Activated CD4-positive, alpha-beta T cell treated with anti-CD3 and anti-CD28 coated beads, Interleukin-2, amount 10 ng/mL, durations not matched to agents 24 days and 14 days (primary cell): Measurements from ENCODE around the gene SLC22A15. TPM values are rescaled to one million over a fixed set of nuclear protein-coding genes. Genes with fewer than 3 reads are reported as not detected.
"Not testable (repeated sequence)": the region's sequence is repeated elsewhere in the genome, so short reads cannot be mapped to it uniquely, and the experiment has no call there.

Experiments
- DNase-seq: peaks from one replicate; pipeline ENCODE4 v3.0.0; 2022
- H3K27ac Mint-ChIP-seq: one replicate; pipeline ENCODE4 v1.8.0; 2022; ENCODE audit warnings: mild to moderate bottlenecking, mixed read lengths
- H3K27me3 Mint-ChIP-seq: one replicate; pipeline ENCODE4 v1.8.0; 2022; ENCODE audit warnings: mixed read lengths
- H3K36me3 Mint-ChIP-seq: one replicate; pipeline ENCODE4 v1.8.0; 2022; ENCODE audit warnings: low read depth, mild to moderate bottlenecking, mixed read lengths
- H3K4me1 Mint-ChIP-seq: one replicate; pipeline ENCODE4 v1.8.0; 2021; ENCODE audit warnings: mixed read lengths
- H3K4me3 Mint-ChIP-seq: one replicate; pipeline ENCODE4 v1.8.0; 2022; ENCODE audit warnings: mild to moderate bottlenecking, moderate library complexity, mixed read lengths
- H3K9me3 Mint-ChIP-seq: one replicate; pipeline ENCODE4 v1.8.0; 2021; ENCODE audit warnings: mixed read lengths
- intact Hi-C: fragments of 100-400 bp; cut with micrococcal nuclease; formaldehyde crosslinking; loops from one replicate; pipeline ENCODE4 v1.15.1; 2023
- total RNA-seq: library from RNA; stranded (reverse); gene quantifications from 2 replicates; pipeline ENCODE4 v1.2.3, GENCODE V29; 2022

The SLC22A15 gene
- total RNA-seq: 0.23 and 0.36 TPM in 2 replicates

DNA sequence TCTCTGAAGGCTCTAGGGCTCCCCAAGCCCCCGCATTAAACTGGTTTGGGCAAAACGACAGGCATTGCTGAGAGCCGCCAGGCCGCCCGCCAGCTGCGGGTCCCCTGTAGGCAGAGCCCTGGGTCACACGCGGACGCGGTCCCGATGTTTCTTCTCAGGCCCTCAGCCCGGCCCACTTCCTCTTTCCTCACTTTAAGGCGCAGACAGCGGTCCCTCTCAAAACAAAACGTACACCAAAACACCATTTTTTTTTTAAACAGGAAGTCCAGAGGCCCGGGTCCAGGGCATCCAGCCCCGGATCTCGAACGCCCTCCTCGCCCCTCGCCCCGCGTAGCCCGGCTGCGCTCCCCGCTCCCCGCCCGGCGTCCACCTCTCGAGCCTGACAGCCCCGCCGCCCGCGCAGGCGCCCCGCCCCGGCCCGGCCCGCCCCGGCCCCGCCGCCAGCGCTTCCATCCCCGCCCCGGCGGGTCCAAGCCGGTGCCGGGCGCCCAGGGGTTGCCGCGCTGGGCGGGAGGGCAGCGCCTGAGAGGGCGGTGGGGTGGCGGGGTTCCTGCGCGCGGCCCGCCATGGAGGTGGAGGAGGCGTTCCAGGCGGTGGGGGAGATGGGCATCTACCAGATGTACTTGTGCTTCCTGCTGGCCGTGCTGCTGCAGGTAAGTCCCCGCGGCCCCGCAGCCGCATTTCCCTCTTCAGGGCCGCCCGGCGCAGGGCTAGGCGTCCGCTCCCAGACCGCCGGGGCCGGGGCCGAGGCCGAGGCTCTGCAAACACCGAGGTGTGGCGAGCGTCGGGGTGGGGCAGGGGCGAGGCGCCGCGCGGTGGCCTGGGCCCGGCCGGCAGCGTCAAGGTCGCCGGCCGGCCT lies at the start of gene SLC22A15:
TSS of gene SLC22A15 (plus strand) at position 452 of the 859 bp plus-strand sequence. CDS start at position 567, 115 bp downstream.
- H3K9me3 Mint-ChIP-seq: no peaks in the 10 kb centered on the region
- intact Hi-C loops: no loop called here
- H3K27ac Mint-ChIP-seq: no peak within 1 kb of the TSS
- peak within 1 kb of the TSS; percentile 90 for H3K4me3 Mint-ChIP-seq
- peaks cover 7% of the 10 kb centered on the region for H3K4me1 Mint-ChIP-seq
- peaks cover 62% of the 10 kb centered on the region for H3K27me3 Mint-ChIP-seq
- no peaks in the 10 kb centered on the region for H3K36me3 Mint-ChIP-seq
- peak; percentile 82 for DNase-seq

DNA sequence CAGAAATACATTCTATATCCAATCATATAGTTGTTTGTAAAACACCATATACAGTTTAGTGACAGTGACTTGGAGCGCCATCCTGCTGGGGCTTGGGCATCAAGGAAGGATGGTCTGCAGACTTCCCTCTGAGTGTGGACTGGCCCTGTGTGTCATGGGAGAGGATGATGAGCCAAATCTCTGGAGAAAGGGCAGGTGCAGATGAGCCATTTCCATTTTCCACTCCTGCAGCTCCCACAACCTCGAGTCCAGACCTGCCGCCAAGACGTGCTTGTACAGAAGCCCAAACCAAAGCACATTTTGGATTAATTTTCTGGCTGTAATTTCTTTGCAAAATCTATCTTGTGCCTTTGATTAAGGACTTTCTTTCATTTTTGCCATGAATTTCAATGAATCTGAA lies 48.3 kb upstream of the SLC22A15 start:
- Mint-ChIP-seq H3K27ac (no peak overlapping the region), H3K36me3 (no peaks in the 10 kb centered on the region), H3K4me3 (no peak overlapping the region), H3K27me3 (peaks cover 5% of the 10 kb centered on the region), H3K9me3 (peaks cover 5% of the 10 kb centered on the region), H3K4me1 (peaks cover 7% of the 10 kb centered on the region)
- intact Hi-C loops: no loop called here
- DNase-seq: no peak

DNA sequence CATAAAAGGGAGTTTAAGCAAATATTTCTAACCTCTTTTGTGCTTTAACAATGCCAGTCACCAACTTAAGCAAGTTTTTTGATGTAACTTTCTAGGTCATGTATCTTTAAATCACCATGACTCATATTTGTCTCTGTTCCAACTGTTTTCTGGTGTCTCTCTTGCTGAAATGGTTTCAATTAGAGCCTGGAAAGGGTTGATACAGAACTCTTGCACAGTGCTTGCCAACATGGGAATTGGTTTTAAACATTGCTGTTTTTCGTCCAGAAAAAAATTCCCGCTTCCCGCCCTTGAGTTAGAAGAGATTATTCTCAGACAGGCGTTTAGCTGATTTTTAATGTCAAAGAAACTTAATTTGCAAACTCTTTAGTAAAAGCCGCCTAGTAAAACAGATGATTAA lies 46.4 kb upstream of the SLC22A15 start:
- no peak for DNase-seq
- Mint-ChIP-seq H3K27ac (no peak overlapping the region), H3K27me3 (no peaks in the 10 kb centered on the region), H3K4me1 (no peaks in the 10 kb centered on the region), H3K9me3 (peaks cover 5% of the 10 kb centered on the region), H3K36me3 (no peaks in the 10 kb centered on the region), H3K4me3 (no peak overlapping the region)
- intact Hi-C loops: no loop called here

DNA sequence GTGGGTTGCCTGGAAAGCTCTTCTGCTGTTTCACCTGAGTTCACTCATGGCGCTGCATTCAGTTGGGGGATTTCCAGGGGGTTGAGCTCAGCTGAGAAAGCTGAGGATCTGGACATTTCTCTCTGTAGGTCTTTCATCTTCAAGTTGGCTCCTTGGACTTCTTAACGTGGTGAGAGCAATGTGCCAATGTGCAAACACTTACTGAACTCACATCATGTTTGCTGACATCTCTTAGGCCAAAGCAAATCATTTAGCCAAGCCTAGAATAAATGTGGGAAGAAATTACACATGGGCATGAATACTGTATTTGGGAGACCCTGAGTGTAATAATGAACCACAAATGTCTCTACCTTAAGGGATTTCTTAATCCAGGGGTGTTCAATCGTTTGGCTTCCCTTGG lies 42.7 kb upstream of the SLC22A15 start:
- H3K4me1 Mint-ChIP-seq: no peaks in the 10 kb centered on the region
- no peak for DNase-seq

DNA sequence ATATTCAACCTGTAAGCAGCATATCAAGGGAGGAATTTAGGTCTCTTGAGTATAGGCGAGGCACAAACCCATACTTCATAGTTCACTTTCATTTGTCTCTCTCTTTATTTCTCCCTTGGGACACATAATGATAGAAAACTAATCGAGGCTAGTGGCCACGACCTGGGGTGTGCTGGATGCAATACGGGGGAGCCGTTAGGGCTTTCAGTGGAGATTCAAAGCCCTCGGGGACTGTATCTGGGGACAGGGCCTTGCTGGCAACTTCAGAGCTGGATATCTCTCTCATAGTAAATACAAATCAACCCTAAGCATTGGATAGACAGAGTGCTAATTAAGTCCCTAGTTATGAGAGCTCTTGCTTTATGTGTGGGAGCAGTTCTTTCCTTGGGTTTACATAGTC lies 36.9 kb upstream of the SLC22A15 start:
- H3K4me1 Mint-ChIP-seq: no peaks in the 10 kb centered on the region
- no peaks in the 10 kb centered on the region for H3K9me3 Mint-ChIP-seq
- no peak overlapping the region for H3K27ac Mint-ChIP-seq
- intact Hi-C loops: no loop called here
- no peaks in the 10 kb centered on the region for H3K36me3 Mint-ChIP-seq
- no peak for DNase-seq
- H3K27me3 Mint-ChIP-seq: peaks cover 2% of the 10 kb centered on the region
- no peak overlapping the region for H3K4me3 Mint-ChIP-seq

More for the DNA sequence above, 42.7 kb upstream of the SLC22A15 start:
- intact Hi-C loops: no loop called here
- no peak overlapping the region for H3K4me3 Mint-ChIP-seq
- H3K36me3 Mint-ChIP-seq: no peaks in the 10 kb centered on the region
- no peaks in the 10 kb centered on the region for H3K27me3 Mint-ChIP-seq
- H3K9me3 Mint-ChIP-seq: peaks cover 5% of the 10 kb centered on the region
- H3K27ac Mint-ChIP-seq: no peak overlapping the region

DNA sequence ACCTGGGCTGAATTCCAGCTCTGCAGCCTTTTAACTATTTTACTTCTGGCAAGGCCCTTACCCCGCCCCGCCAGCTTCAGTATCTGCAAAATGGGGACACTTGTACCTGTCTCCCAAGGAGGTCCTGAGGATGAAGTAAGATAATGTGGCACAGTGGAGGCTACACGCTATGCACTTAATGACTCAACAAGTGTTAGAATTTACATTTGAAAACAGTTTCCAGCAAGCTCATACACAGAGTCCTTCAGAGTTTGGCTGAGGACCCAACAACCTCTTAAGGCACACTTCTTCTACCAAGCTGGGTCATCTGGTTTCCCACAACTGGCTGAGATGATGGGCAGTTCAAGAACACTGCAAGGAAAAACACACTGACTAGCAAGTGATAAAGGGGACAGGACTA lies 30.2 kb upstream of the SLC22A15 start:
- H3K27me3 Mint-ChIP-seq: peaks cover 12% of the 10 kb centered on the region
- H3K9me3 Mint-ChIP-seq: no peaks in the 10 kb centered on the region
- intact Hi-C loops: no loop called here
- H3K27ac Mint-ChIP-seq: no peak overlapping the region
- DNase-seq: no peak
- H3K36me3 Mint-ChIP-seq: no peaks in the 10 kb centered on the region
- H3K4me3 Mint-ChIP-seq: no peak overlapping the region
- no peaks in the 10 kb centered on the region for H3K4me1 Mint-ChIP-seq

DNA sequence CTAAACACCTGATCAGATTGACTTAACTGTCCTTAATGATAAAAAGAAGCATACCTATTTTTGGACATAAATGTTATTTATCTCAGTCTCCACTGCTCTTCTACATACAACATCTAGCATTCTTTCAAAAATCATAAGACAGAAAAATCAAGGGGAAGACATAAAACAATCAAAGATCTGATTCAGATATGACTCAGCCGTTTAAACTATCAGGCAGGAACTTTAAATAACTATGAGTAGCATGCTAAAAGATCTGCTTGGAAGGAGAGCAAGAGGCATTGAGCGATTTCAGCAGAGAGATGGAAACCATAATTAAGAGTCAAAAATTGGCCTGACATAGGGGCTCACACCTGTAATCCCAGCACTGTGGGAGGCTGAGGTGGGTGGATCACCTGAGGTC lies 27.2 kb upstream of the SLC22A15 start:
- H3K27ac Mint-ChIP-seq: no peak overlapping the region
- H3K27me3 Mint-ChIP-seq: peaks cover 12% of the 10 kb centered on the region
- intact Hi-C loops: no loop called here
- DNase-seq: no peak
- no peaks in the 10 kb centered on the region for H3K36me3 Mint-ChIP-seq
- peaks cover 4% of the 10 kb centered on the region for H3K4me1 Mint-ChIP-seq
- H3K9me3 Mint-ChIP-seq: no peaks in the 10 kb centered on the region
- no peak overlapping the region for H3K4me3 Mint-ChIP-seq

DNA sequence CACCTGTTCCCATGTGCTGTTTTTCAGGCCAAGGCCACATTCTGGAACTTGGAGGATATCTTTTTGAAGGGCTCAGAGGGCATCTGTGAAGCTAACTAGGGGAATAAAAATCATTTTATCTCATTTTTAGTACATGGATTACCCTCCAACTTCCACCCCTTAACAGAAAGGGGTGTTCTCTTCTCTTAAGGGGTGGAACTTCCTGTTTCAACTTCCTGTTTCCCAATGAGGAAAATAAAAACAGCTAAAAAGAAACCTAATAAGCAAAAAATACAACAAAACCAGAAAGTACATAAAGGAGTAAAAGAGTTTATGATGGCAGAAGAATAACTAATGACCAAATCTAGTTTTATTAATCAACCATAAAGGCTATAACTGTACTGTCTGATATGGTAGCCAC lies 24.8 kb upstream of the SLC22A15 start:
- H3K4me3 Mint-ChIP-seq: no peak overlapping the region
- intact Hi-C loops: no loop called here
- no peaks in the 10 kb centered on the region for H3K9me3 Mint-ChIP-seq
- H3K4me1 Mint-ChIP-seq: peaks cover 4% of the 10 kb centered on the region
- H3K27me3 Mint-ChIP-seq: peaks cover 5% of the 10 kb centered on the region
- H3K27ac Mint-ChIP-seq: no peak overlapping the region
- DNase-seq: no peak
- H3K36me3 Mint-ChIP-seq: no peaks in the 10 kb centered on the region

DNA sequence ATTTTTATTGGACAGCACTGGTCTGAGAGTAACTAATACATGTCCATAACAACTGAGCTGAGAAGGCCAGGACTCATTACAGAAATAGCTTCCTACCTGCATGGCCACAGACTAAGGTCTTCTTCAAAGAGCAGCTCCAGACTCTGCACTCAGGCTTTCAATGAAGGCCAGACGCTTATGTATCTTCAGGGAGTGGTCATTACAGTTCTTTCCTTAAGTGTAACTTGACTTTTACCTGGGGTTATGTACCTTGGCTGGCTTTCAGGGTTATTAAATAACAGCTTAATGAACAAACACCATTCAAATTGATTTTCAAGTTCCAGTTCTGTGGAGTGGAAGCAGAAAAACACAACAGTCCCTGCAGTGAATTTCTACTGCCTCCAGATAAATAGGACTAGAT lies 23.8 kb upstream of the SLC22A15 start:
- Mint-ChIP-seq H3K27ac (no peak overlapping the region), H3K4me1 (peaks cover 4% of the 10 kb centered on the region), H3K4me3 (no peak overlapping the region), H3K9me3 (no peaks in the 10 kb centered on the region), H3K36me3 (no peaks in the 10 kb centered on the region), H3K27me3 (peaks cover 10% of the 10 kb centered on the region)
- no peak for DNase-seq
- intact Hi-C loops: no loop called here

DNA sequence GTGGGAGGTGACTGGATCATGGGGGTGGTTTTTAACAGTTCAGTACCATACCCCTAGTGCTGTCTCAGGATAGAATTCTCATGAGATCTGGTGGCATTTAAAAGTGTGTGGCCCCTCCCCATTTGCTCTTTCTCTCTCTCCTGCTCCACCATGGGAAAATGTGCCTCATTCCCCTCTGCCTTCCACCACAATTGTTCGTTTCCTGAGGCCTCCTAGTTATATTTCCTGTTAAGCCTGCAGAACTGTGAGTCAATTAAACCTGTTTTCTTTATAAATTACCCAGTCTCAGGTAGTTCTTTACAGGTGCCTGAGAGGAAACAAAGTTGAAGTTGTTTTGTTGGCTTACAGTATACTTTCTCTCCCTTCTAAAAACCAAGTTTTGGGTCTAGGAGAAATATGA lies 23.1 kb upstream of the SLC22A15 start:
- no peaks in the 10 kb centered on the region for H3K9me3 Mint-ChIP-seq

DNA sequence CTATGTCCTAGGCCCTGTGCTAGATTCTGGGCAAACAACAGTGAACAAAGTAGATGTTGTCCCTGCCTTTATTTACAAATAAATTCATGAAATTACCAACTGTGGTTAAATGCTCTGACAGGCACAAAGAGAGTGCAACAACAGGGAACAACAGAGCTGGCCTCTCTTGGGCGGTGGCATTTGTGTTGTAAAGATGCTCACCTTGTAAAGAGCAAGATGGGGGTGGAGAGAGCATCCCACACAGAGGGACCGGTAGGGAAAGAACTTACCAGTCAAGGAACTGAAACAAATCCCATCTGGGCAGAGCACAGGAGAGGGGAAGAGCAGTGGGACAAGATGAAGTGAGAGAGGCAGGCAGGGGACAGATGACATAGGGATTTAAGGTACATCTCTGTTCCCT lies 21.6 kb upstream of the SLC22A15 start:
- peaks cover 4% of the 10 kb centered on the region for H3K4me1 Mint-ChIP-seq
- H3K27me3 Mint-ChIP-seq: peaks cover 18% of the 10 kb centered on the region
- DNase-seq: no peak
- H3K9me3 Mint-ChIP-seq: no peaks in the 10 kb centered on the region
- H3K27ac Mint-ChIP-seq: no peak overlapping the region
- H3K36me3 Mint-ChIP-seq: no peaks in the 10 kb centered on the region
- H3K4me3 Mint-ChIP-seq: no peak overlapping the region
- intact Hi-C loops: no loop called here

More for the DNA sequence above, 23.1 kb upstream of the SLC22A15 start:
- Mint-ChIP-seq H3K4me1 (peaks cover 4% of the 10 kb centered on the region), H3K27me3 (peaks cover 15% of the 10 kb centered on the region), H3K36me3 (no peaks in the 10 kb centered on the region), H3K4me3 (no peak overlapping the region), H3K27ac (no peak overlapping the region)
- intact Hi-C loops: no loop called here
- no peak for DNase-seq

DNA sequence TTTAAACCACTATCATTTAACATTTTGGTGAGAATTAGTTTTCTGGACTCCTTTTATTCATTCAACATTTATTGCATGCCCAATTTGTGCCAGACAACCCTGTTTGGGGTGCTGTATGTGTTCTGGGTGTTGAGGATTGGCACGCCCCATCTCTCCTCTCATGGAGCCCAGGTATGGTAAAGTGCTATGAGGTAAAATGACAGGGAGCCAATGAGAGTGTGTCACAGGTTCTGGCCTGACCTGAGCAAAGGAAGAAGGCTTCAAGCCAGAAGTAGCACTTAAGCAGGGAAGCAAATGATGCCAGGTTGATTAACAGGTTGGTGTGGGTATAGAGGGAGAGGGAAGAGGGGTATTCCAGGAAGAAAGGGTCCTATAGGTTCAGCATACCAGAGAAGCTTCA lies 21.1 kb upstream of the SLC22A15 start:
- no peaks in the 10 kb centered on the region for H3K9me3 Mint-ChIP-seq
- H3K4me1 Mint-ChIP-seq: peaks cover 4% of the 10 kb centered on the region
- H3K27me3 Mint-ChIP-seq: peaks cover 19% of the 10 kb centered on the region
- H3K36me3 Mint-ChIP-seq: no peaks in the 10 kb centered on the region
- H3K4me3 Mint-ChIP-seq: no peak overlapping the region
- DNase-seq: no peak
- intact Hi-C loops: no loop called here
- no peak overlapping the region for H3K27ac Mint-ChIP-seq

DNA sequence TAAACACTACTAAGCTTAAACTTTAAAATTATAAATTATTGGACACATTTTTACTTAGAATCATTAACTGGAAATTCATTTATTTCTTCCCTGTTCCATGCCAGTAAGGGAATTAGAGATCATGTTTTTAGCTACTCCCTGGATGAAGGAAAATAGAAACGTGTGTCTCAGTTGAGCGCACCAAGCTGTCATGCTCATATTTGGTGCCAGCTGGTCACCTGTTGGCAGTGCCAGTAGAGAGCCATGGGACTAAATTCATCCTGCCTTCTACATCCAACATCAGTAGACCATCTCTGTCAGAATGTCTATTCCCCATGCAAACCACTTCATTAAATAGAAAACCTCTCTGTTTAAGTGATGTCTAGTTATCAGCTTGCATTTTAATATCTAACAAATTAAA lies 17.4 kb upstream of the SLC22A15 start:
- Mint-ChIP-seq H3K36me3 (no peaks in the 10 kb centered on the region), H3K4me1 (no peaks in the 10 kb centered on the region), H3K27ac (no peak overlapping the region), H3K9me3 (no peaks in the 10 kb centered on the region), H3K27me3 (peaks cover 34% of the 10 kb centered on the region), H3K4me3 (no peak overlapping the region)
- no peak for DNase-seq
- intact Hi-C loops: no loop called here

DNA sequence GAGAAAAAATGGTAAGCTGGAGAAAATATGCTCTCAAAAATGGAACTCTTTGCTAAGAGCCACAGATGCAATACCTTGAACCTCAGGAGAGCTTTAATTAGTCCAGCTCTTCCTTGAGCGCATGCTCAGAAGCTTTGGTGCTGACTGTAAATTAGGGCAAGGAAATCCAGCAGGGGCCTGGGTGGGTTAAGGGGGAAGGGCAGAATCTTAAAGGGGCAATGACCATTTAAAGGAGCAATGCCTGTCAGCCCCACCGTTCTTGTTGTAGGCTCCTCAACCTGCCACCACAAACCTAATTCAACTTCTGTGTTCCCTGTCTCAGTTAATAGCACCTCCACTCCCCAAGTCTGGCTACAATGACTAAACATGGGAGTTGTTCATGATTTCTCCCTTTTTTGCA lies 6.8 kb upstream of the SLC22A15 start:
- Mint-ChIP-seq H3K4me3 (no peak overlapping the region), H3K4me1 (no peaks in the 10 kb centered on the region), H3K27ac (no peak overlapping the region), H3K9me3 (no peaks in the 10 kb centered on the region), H3K36me3 (no peaks in the 10 kb centered on the region), H3K27me3 (peaks cover 60% of the 10 kb centered on the region)
- no peak for DNase-seq
- intact Hi-C loops: no loop called here

DNA sequence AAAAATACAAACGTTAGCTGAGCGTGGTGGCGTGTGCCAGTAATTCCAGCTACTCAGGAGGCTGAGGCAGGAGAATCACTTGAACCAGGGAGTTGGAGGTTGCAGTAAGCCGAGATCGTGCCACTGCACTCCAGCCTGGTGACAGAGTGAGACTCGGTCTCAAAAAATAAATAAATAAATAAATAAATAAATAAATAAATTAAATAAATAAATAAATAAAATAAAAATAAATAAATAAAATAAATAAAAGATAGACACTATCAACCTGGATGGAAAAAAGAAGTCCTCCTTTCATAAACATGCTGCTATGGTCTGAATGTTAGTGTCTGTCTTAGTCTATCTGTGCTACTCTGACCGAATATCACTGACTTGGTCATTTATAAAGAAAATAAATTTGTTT lies 4.5 kb upstream of the SLC22A15 start:
- H3K4me3 Mint-ChIP-seq, H3K36me3 Mint-ChIP-seq, H3K4me1 Mint-ChIP-seq, DNase-seq, H3K9me3 Mint-ChIP-seq, H3K27ac Mint-ChIP-seq, intact Hi-C loops: not testable (repeated sequence)
- peaks cover 49% of the 10 kb centered on the region for H3K27me3 Mint-ChIP-seq
